Activated CD4-positive, alpha-beta T cell treated with anti-CD3 and anti-CD28 coated beads, Interleukin-2, Interleukin-6, amounts not matched to agents 100 ng/mL and 50 ng/mL, durations not matched to agents 16 hours and 8 hours (primary cell): ENCODE data around the gene LNPEP.

Experiments used
- DNase-seq: peaks from one replicate; pipeline ENCODE4 v3.0.0-alpha.2; 2020

The LNPEP gene

GRCh38 chr5:96963267-96963666 lies 27.4 kb downstream of the LNPEP start:
- peak; percentile 36 for DNase-seq

- DNase-seq: no peak
Observed at GRCh38 chr5:96966801-96967200, 30.9 kb downstream of the LNPEP start.

GRCh38 chr5:96967400-96967799 lies 31.5 kb downstream of the LNPEP start:
- no peak for DNase-seq

GRCh38 chr5:96968074-96968473 lies 32.2 kb downstream of the LNPEP start:
- no peak for DNase-seq

GRCh38 chr5:96968614-96969013 lies 32.7 kb downstream of the LNPEP start:
- no peak for DNase-seq

GRCh38 chr5:96969366-96969765 lies 33.5 kb downstream of the LNPEP start:
- DNase-seq: no peak

GRCh38 chr5:96972599-96973334 lies 36.9 kb downstream of the LNPEP start:
- DNase-seq: no peak

- DNase-seq: no peak
Observed at GRCh38 chr5:96973532-96974401, 37.9 kb downstream of the LNPEP start.

GRCh38 chr5:96975656-96976055 lies 39.8 kb downstream of the LNPEP start:
- DNase-seq: no peak

GRCh38 chr5:96977228-96977627 lies 41.3 kb downstream of the LNPEP start:
- DNase-seq: no peak

GRCh38 chr5:96978812-96979449 lies 43.1 kb downstream of the LNPEP start:
- DNase-seq: no peak

GRCh38 chr5:96984506-96985192 lies 48.8 kb downstream of the LNPEP start:
- DNase-seq: no peak

- DNase-seq: no peak
Observed at GRCh38 chr5:96986450-96986849, 50.6 kb downstream of the LNPEP start.

GRCh38 chr5:96990102-96990501 lies 54.2 kb downstream of the LNPEP start:
- DNase-seq: no peak

GRCh38 chr5:96991708-96992107 lies 55.8 kb downstream of the LNPEP start:
- DNase-seq: no peak

- no peak for DNase-seq
Observed at GRCh38 chr5:96993760-96994159, 57.9 kb downstream of the LNPEP start.

GRCh38 chr5:96994493-96994892 lies 58.6 kb downstream of the LNPEP start:
- DNase-seq: no peak

- no peak for DNase-seq
Observed at GRCh38 chr5:96995419-96995818, 59.5 kb downstream of the LNPEP start.

GRCh38 chr5:96997265-96997859 lies 61.5 kb downstream of the LNPEP start:
- DNase-seq: peak; percentile 44

GRCh38 chr5:96999856-97000255 lies 64.0 kb downstream of the LNPEP start:
- DNase-seq: no peak

- no peak for DNase-seq
Observed at GRCh38 chr5:97000391-97000790, 64.5 kb downstream of the LNPEP start.

- no peak for DNase-seq
Observed at GRCh38 chr5:97002983-97003382, 67.1 kb downstream of the LNPEP start.
